ENCODE measurements around the gene RANBP6.
A peak's percentile ranks its signal among the peaks of the same experiment; 100 is the strongest.

The RANBP6 gene

DNA sequence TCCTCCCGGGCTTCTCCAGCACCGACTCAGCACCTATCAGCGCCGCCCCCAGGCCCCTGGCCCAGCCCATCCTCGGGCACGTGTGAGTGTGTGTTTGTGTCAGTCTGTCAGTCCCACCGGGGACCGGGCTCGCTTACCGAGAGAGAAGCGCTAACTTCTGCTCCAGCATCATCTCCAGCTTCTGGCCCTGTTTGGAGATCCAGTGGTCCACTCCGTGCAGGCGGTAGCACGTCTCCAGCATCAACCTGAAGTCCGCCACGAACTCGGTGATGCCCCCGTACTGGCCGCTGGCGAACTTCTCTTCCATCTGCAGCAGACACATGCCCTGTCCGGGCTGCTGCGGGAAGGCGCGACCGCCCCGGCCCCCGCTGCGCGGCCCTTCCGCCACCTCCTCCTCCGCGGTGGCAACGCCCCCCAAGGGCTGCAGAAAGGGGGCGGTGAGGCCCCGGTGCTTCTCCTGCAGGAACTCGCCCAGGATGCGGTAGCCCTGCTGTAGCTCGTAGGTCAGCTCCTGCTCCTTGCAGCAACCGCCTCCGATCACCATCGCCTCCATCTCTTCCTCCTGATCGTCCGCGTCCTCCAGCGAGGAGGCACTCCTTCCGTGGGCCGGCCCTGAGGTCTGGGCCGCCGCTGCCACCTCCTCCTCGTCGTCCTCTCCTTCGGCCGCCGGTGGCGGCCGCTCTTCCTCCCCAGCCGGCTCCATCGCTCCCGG is 8.2 kb downstream of the RANBP6 start:
- DNase-seq (ENCODE audit: low read depth): peak; percentile 70

DNA sequence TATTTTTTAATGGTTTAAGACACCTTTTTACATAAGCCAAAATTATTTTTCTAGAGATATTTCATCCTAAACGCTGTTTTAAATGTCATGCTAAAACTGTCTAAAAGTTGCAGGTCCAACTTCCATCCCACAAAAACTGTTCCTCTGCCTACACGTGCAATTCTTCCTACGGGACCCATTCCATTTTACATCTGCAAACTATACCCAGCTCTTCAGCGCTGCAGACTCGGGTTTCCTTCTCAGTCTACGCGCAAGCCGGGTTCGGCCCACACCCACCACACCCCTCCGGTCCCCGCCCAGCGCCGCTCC is 8.7 kb downstream of the RANBP6 start:
- DNase-seq (ENCODE audit: low read depth): no peak

DNA sequence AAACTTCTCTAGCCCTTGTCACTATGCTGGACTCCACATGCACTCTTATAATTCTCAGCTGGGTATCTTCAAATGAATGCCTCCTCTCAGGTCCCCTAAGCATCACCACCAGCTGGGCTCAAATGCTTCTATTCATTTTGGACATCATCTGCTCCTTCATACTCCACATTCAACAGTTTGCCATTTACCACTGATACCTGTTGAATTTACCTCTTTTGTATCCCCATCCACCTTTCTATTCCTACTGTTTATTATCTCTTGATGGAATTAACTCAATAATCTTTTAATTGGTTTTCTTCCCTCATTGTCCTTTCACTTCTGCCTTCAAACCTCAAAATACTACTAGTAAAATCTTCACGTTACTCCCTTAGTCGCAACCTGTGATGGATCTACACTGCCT is 14.5 kb downstream of the RANBP6 start:
- DNase-seq (ENCODE audit: low read depth): no peak

DNA sequence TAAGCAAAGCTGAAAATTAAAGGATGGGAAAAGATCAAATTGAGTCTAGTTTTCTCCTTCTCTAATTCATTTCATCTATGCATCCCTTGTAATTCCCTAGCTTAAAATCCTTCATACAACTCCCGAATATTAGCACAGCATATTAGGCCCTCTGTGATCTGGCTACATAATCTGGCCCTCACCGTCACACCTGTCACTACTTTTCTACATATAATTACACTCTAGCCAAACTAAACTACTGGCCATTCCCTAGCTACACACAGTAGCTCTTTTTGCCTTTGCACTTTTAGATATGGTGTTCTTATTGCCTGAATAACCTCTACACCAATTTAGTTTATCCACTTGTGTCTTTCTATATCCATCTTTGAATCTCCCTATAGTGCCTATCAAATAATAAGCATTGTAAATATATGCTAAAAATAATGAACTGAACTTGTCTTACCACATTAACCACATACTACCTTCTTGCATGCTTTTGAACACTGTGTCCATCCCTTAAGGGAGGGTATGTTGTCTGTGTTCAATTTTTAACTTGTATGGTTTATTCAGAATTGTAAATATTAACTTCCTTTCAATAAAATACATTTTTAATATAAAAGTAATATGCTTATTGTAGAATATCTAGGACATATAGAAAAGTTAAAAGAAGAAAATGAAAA is 15.9 kb downstream of the RANBP6 start:
- no peak for DNase-seq (ENCODE audit: low read depth)

DNA sequence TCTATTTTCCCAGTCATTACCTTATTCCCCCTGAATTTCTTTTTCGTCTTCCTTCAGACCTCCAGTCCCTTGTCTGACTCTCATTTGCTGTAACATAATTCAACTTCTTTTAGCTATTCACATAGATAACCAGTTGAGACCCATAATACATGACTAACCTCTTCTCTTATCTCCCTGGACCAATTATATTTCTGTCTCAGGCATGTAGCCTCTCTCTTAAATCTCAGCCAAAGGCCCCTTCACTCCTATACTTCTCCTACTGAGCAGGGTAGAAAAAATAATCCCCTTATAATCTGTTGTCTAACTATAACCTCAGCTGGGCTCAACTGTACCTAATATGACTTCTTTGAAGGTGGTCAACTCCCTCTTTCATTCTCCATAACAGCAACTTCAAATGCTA is 20.9 kb downstream of the RANBP6 start:
- no peak for DNase-seq (ENCODE audit: low read depth)

DNA sequence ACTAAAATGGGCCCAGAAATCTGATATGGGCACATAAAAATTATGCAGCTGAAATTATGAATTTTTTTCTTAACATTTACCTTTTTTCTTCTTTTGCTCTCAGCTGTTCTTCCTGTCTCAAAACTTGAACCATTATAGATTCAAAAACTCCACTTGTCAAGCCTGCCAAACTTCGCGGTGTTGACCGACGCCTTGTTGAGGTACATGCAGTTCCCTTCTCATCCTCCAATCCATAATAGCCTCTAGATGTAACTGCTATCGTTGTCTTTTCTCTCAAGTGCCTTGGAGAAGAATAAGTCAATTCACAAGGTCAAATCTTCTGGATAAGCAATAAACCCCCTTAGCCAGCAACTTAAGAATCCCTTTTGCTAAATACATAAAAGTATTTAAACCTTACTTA is 27.2 kb downstream of the RANBP6 start:
- DNase-seq (ENCODE audit: low read depth): no peak

DNA sequence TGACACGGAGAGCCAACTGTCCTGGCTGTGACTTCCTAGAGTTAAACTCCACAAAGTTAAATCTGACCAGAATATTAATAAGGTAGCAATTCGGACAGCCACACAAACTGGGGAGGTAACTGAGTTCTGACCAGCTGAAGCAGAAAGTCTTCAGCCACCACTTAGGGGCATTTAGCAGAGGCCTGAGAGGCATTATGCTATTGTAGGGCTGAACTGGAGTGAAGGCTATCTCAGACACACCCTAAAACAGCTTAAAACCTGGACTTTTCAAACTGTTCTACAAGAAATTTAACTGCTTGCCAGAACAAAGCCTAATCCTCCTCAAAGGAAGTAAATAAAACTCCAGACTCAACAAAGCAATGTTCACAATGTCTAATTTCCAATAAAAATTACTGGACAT is 32.4 kb downstream of the RANBP6 start:
- DNase-seq (ENCODE audit: low read depth): no peak

DNA sequence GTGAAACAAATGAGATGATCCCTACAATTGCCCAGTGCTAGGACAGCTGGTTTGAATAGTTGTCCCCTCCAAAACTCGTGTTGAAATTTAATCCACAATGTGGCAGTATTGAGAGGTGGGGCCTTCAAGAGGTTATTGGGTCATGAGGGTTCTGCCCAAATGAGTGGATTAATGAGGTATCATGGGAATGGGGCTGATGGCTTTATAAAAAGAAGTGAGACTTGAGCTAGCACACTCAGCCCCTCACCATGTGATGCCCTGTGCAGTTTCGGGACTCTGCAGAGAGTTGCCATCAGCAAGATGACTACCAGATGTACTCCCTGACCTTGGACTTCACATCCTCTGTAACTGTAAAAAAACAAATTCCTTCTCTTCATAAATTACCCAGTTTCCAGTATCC is 33.1 kb downstream of the RANBP6 start:
- DNase-seq (ENCODE audit: low read depth): no peak

DNA sequence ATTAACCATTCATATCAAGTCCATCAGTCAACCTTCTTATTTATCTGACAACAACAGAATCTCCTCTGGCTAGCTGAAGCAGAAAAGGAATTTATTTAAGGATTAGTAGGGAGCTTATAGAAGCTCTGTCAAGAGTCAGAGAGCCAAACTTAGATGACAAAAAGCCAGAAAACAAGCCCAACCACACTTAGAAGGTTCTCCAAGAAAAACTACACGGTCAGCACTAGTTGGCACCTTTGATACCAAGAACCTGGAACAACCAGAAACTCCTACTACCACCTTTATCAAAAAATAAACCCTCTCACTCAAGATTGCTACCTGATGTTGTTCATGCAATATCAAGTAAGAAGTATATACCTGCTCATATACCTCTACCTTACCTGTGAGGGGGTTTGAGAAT is 36.9 kb downstream of the RANBP6 start:
- no peak for DNase-seq (ENCODE audit: low read depth)

DNA sequence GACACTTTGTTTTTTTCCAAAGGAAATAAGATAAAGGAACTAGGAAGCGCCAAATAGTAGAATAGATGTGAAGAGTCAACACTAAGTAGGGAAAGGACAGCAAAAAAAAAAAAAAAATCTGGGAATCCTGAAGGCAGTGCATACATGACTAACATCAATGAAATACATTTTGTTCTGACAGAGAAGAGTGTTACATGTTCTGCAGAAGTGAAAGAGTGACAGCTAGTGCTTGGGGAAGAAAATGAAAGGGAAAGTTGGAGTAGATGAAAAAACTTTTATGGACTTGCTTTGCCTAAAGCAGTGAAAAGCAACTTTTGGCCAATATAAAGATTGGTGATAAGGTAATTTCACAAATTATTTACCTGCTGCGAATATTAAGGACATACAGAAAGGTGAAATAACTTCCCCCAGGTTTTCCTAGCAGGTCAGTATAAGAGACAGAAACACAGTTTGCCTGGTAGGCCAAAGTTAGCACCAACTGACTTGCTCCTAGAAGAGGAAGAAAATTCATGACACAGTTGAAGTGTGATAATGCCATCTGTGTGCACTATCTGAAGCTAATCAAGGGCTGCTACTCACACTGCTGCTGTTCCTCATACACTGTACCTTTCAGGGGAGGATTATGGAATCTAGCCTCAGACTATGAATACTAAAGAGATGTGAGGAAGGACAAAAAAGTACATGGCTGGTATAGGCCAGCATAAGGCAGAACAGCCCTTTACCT is 38.6 kb downstream of the RANBP6 start:
- no peak for DNase-seq (ENCODE audit: low read depth)

DNA sequence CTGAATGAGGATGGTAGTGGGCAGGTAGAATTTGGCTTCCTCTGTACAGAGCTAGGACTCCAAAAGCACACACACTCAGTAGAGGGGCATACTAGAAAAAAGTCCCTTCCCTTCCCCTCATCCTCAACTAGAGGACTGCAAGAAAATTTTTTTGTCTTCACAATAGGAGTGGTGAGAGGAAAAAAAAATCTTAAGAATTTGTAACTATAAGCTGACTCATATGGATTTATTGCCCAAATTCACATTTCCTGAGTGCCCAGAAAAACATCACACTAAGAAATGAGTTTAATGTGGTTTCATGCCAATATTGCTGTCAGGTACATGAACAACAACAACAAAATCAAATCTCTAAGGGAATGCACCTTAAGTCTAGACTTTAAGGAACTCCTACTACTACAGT is 43.7 kb downstream of the RANBP6 start:
- no peak for DNase-seq (ENCODE audit: low read depth)

Measured in HS-5 (cell line).